Stomach (tissue), 4 donors: Measurements from ENCODE around the gene MRPL19.

Source experiments
- CTCF ChIP-seq, 7 experiments: fragments of 450-650 bp in 4 of 7; fragments of 200-600 bp in 3 of 7; sonication (generic) in 3 of 7; IDR thresholded peaks; one replicate each; pipeline ENCODE4 v1.5.1; 2016 to 2019; ENCODE audit warnings: antibody characterized with exemption in 7 of 7, control low read depth in 2 of 7, mild to moderate bottlenecking in 1 of 7
- POLR2AphosphoS5 ChIP-seq, 3 donors: sonication (generic); formaldehyde crosslinking; IDR thresholded peaks; one replicate each; pipeline ENCODE4 v1.6.1; 2016; ENCODE audit warnings: antibody characterized with exemption in 3 of 3

DNA sequence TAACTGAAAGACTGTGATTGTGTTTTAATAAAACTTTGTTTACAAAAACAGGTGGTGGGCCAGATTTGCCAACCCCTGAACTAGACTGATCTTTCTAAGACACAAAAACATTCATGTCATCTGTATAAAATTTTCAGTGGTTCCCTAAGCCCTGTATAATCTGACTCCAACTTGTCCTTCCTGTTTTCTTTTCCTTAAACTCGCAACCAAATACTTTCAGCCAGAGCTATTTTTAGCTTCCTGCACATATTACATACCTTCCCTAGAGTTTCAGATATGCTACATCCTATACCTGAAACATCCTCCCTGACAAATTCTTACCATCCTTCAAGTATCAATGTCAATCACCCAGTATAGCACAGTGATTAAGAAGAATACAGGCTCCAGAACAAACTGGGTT, 59.3 kb downstream of the MRPL19 start:
- TF ChIP-seq CTCF (IDR thresholded peaks at IDR 0.05): no peak
- no peak for TF ChIP-seq POLR2AphosphoS5 (IDR thresholded peaks at IDR 0.05)
